LoVo (cell line): ENCODE measurements around the gene REV3L.
"Not testable (repeated sequence)": the region's sequence is repeated elsewhere in the genome, so short reads cannot be mapped to it uniquely, and the experiment has no call there.

Source experiments
- DNase-seq: peaks from one replicate; pipeline ENCODE4 v3.0.0-alpha.2; 2016; ENCODE audit warnings: low spot score

The REV3L gene

GRCh38 chr6:111490067-111490466, 7.0 kb upstream of the REV3L start:
- DNase-seq = no peak

- no peak for DNase-seq
Measured at GRCh38 chr6:111487661-111488060, 4.6 kb upstream of the REV3L start.

DNA sequence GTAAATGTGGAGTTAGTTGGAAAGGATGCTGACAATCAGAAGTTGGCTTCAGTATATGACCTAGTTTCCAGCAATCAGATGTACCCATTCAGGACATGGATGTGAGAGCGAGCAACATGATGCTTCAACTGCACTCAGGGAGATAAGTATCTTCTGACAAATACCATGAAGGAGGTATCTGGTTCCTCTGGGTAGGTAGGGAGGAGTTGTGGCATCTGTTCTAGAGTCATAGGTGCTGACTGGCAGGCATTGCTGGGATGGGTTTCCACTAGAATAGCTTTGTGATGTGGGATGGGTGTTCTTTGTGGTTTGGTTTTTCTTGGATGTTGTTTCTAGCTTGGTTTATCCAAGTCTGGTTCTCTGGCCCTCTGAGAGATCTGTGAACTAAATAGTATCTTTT, 3.9 kb upstream of the REV3L start:
- no peak for DNase-seq

DNA sequence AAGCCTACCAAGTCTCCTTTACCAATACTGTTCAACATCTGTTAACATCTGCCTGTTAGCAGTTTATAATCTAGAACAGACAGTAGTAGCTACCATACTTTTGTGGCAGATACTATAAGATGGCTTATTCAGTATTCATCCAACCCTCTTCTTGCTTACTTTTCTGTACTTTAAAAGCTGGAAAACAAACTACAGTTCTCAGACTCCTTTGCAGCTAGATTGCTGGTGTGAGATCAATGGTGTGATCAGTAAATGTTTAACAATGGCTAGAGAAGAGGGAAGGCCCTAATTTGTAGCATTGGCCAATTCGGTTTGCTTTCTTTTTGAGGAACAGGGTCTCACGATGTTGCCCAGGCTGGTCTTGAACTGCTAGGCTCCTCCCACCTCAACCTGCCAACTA, 3.5 kb upstream of the REV3L start:
- no peak for DNase-seq

- no peak for DNase-seq
Measured at GRCh38 chr6:111485342-111485741, 2.3 kb upstream of the REV3L start.

- DNase-seq = no peak
Measured at GRCh38 chr6:111484633-111484930, 1.6 kb upstream of the REV3L start.

DNA sequence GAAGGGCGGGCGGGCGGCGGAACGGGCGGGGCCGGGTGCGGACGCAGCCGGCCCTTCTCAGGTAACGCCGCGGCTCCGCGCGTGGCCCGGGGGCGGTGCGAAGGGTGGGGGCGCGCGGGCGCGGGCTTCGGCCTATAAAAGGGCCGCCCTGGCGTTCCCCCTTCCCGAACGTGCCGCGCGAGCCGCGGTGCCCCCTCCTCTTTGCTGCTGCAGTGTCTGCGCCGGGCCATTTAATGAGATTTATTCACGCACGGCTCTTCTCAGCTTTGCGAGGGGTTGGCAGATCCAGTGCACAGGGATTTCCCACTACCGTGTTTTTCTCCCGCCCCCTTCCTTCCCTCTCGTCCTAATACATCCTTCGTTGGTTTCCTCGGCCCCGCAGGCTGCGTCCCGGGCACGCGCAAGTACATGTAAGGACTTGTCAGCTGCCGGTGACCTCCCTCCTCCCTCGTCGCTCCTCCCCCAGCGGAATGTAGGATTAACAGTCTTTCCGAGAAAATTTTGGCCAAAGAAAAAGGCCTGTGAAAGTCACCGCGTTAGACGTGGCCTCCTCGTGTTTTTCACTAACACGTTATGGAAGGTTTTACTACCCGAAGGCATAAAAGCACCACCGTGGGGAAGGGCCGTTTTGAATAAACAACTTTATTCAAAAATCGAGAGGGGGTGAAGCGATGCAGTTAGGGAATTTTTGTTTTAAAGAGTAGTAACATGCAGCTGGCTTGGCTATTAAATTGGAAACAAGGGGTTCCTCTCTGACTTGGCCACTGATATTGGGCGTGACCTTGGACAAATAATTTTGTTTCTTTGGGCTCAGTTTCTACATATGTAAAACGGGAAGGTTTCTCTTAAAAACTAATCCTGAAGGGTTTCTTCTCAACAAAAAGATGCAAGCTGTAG, 966 bp upstream of the REV3L start:
- DNase-seq = peak; percentile 90

DNA sequence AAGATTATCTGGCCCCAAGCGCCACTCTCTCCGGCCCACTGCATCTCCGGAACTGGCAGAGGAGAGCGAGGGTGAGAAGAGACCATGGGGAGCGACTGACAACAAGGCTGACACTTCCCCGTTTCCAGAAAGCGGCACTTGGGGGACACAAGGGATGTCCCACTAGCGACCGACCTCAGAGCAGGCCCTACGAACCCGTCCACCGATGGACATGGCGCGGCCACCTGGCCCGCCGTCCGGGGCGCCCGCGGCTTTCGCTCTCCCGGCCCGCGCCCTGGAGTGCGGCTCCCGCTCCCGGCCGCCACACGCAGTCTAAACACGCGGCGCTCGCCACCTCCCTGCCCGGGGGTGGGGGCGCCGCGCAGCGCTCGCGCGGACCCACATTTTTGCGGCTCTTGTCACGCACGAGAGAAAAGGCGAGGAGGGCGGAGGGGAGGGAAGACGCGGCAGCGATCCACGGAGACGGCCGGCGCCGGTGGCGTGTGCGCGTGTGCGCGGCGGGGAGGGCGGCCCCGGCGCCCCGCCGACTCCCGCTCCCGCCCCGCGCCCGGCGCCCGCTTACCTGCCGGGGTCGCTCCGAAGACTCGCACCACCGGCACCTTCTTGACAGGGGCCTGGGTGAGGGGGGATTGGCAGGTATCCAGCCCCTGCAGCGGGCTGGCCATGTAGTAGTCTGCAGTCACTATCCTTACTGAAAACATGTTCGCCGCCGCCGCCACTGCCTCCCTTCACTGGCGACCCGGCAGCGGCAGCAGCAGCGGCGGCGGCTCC, 645 bp downstream of the REV3L start:
- DNase-seq = peak; percentile 33

GRCh38 chr6:111481836-111482187, 1.2 kb downstream of the REV3L start:
- no peak for DNase-seq

- no peak for DNase-seq
Measured at GRCh38 chr6:111480988-111481822, 1.8 kb downstream of the REV3L start.

DNA sequence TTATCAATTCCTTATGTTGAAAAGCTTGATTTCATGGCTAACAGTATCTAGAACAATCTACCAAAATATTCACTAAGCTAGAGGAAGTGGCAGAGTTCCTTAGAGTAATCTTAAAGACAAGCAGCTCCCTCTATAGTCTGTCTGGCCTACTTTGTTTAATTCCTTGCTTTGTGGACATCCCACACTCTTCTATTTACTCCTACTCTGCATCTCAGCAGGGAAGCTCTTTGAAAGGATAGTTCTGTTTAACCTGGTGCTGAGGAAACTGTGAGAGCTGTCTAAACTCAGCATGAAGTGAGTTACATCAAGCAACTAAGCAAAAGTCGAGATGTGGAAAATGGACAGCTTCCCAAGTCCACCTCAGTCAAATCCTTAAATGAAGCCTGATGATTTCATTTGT, 4.3 kb downstream of the REV3L start:
- DNase-seq = peak; percentile 50

GRCh38 chr6:111478064-111478476, 4.9 kb downstream of the REV3L start:
- peak; percentile 37 for DNase-seq

GRCh38 chr6:111477481-111477938, 5.5 kb downstream of the REV3L start:
- no peak for DNase-seq

DNA sequence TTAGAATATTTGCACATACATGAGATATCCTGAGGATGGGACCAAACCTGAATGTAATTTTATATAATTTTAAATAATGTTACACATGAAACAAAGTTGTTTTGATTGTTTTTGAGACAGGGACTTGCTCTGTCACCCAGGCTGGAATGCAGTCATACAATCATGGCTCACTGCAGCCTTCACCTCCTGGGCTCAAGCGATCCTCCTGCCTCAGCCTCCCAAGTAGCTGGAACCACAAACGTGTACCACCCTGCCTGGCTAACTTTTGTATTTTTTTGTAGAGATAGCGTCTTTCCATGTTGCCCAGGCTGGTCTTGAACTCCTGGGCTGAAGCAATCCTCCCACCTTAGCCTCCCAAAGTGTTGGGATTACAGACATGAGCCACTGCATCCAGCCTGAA, 7.0 kb downstream of the REV3L start:
- DNase-seq = not testable (repeated sequence)

GRCh38 chr6:111474771-111475170, 8.2 kb downstream of the REV3L start:
- no peak for DNase-seq

DNA sequence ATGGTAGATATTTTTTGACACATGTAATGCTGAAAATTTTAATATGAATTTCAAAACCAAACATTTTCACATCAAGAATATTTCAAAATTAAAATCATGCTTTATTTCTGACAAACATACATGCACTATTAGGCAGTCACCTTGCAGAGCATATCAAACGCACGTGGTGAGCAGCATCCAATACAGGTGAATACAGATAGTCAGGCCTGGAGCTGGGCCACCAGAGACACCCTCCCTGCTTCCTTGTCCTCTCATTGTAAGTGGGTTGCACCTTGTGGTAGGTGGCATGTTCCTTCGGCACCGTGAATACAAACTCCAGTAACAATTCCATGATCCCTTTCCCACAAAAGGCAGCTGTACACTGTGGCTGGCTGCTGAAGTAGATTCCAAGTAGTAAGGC, 8.9 kb downstream of the REV3L start:
- no peak for DNase-seq

DNA sequence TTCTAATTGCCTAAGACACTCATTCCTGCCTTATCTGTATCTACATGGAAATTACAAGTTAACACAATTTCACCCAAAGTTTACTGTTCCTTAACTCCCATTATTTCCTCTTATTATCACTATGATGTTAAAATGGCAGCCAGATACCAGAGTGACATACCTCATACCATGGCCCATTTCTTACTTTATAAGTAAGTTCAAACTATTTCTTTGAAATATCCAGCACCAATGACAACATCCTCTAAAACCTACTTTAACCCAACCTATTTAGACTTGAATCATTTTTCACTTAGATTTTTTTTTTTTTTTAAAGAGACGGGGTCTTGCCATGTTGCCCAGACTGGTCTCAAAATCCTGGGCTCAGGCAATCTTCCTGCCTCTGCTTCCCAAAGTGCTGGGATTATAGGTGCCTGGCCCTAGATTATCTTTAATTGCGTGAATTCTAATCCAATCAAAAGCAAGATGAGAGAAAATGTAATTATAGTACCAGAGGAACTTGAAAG, 10.0 kb downstream of the REV3L start:
- DNase-seq = no peak

DNA sequence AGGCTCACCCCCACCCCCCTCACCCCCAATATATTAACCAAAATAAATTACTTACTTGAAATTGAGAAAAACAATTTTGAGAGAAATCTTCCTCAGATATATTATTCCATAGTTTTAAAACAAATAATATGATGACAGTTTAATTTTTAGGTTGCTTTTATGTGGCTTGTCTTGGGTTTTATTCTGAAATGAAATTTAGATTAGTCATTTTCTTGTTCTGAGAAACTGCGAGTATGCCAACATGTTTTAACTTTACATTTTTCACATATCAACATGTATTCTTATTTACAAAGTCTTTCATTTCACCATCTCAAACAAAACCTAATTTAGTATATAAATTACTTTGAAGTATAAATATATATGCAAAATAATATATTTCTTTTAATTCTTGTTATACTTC, 11.1 kb downstream of the REV3L start:
- DNase-seq = no peak

- DNase-seq = no peak
Measured at GRCh38 chr6:111471533-111471932, 11.5 kb downstream of the REV3L start.

DNA sequence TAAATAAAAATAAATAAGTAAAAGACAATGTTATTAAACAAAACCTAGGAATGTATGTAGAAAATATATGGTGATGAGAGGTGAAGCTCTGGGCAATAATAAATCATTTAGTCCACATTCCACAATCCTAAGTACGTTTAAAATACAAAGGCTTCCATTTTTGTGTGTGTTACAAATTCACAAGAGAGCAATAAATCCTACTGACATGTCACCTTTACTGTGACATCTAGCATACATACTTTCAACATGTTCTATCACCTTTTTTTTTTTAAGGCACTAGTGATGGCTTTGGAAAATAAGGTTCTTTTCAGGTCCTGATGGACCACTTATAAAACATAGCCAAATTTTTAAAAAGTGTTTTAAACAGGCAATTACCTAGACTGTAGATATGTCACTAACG, 12.0 kb downstream of the REV3L start:
- no peak for DNase-seq

DNA sequence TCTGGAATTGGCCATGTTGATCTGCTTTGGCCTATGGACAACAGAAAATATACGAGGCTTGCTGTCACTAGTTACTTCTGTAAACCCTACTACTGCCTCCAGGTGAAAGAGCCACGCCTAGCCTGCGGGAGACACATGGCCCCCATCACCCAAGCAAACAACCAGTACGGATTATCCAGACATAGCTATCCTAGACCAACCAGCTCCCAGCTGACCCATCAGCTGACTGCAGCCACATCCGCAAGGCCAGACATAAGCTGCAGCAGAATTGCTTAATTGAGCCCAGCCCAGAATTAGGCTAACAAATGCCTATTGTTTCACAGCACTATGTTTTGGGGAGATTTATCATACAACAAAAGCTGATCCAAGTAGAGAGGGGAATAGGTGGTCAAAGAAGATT, 13.5 kb downstream of the REV3L start:
- no peak for DNase-seq

- no peak for DNase-seq
Measured at GRCh38 chr6:111468329-111469012, 14.5 kb downstream of the REV3L start.
